ENCODE results near the gene RPS14.

The RPS14 gene

GRCh38 chr5:150401076-150401375, 48.5 kb downstream of the RPS14 start:
- DNase-seq (ENCODE audit: low read depth, low spot score), result no peak
- TF ChIP-seq CTCF (IDR thresholded peaks at IDR 0.05; ENCODE audit: low read depth, low read length), result no peak
- in situ Hi-C loops (cut with HindIII; ENCODE audit: low sequenced_read_pairs), result no loop called here
- H3K4me3 ChIP-seq (ENCODE audit: low read depth, low read length), result no peak overlapping the region

GRCh38 chr5:150400316-150401075, 49.0 kb downstream of the RPS14 start:
- no peak overlapping the region for H3K4me3 ChIP-seq (ENCODE audit: low read depth, low read length)
- in situ Hi-C loops (cut with HindIII; ENCODE audit: low sequenced_read_pairs), result no loop called here
- DNase-seq (ENCODE audit: low read depth, low spot score), result no peak
- TF ChIP-seq CTCF (IDR thresholded peaks at IDR 0.05; ENCODE audit: low read depth, low read length), result no peak

- in situ Hi-C loops (cut with HindIII; ENCODE audit: low sequenced_read_pairs), result no loop called here
- no peak for DNase-seq (ENCODE audit: low read depth, low spot score)
- no peak overlapping the region for H3K4me3 ChIP-seq (ENCODE audit: low read depth, low read length)
- TF ChIP-seq CTCF (IDR thresholded peaks at IDR 0.05; ENCODE audit: low read depth, low read length), result no peak
These were observed 49.9 kb downstream of the RPS14 start for GRCh38 chr5:150399524-150400211.

GRCh38 chr5:150398722-150399523, 50.6 kb downstream of the RPS14 start:
- peak; percentile 32 for TF ChIP-seq CTCF (IDR thresholded peaks at IDR 0.05; ENCODE audit: low read depth, low read length)
- no peak for DNase-seq (ENCODE audit: low read depth, low spot score)
- H3K4me3 ChIP-seq (ENCODE audit: low read depth, low read length), result no peak overlapping the region
- in situ Hi-C loops (cut with HindIII; ENCODE audit: low sequenced_read_pairs), result no loop called here

GRCh38 chr5:150397782-150398721, 51.5 kb downstream of the RPS14 start:
- DNase-seq (ENCODE audit: low read depth, low spot score), result no peak
- no peak overlapping the region for H3K4me3 ChIP-seq (ENCODE audit: low read depth, low read length)
- in situ Hi-C loops (cut with HindIII; ENCODE audit: low sequenced_read_pairs), result no loop called here
- peak; percentile 14 for TF ChIP-seq CTCF (IDR thresholded peaks at IDR 0.05; ENCODE audit: low read depth, low read length)
